ENCODE results near the gene SPATA16. TPM values are rescaled to one million over a fixed set of nuclear protein-coding genes. Genes with fewer than 3 reads are reported as not detected.

The SPATA16 gene
- total RNA-seq, 2 donors from 2014 or later, result not detected

- Mint-ChIP-seq H3K27ac (no peak overlapping the region), H3K36me3 (ENCODE audit: low read depth) (no peaks in the 10 kb centered on the region)
- no peak for DNase-seq
Measured at GRCh38 chr3:172877011-172877410, 264.0 kb downstream of the SPATA16 start.

GRCh38 chr3:172876297-172876696 lies 264.7 kb downstream of the SPATA16 start:
- no peak overlapping the region for H3K4me3 ChIP-seq (ENCODE audit: low read length)
- H3K9me3 Mint-ChIP-seq, result peaks cover 24% of the 10 kb centered on the region

More at GRCh38 chr3:172877011-172877410, 264.0 kb downstream of the SPATA16 start:
- Histone ChIP-seq H3K4me1 (ENCODE audit: control insufficient read depth, insufficient read depth, low read length) (no peaks in the 10 kb centered on the region), H3K36me3 (ENCODE audit: control insufficient read depth, insufficient read depth, low read length) (no peaks in the 10 kb centered on the region), H3K9ac (ENCODE audit: extremely low read depth, low read length, poor library complexity, severe bottlenecking) (no peak overlapping the region), H3K27me3 (ENCODE audit: control insufficient read depth, insufficient read depth, low read length, poor library complexity, severe bottlenecking) (no peaks in the 10 kb centered on the region), H3K4me3 (ENCODE audit: low read length) (no peak overlapping the region), H3K27ac (ENCODE audit: low read depth, low read length) (no peak overlapping the region), H3K9me3 (ENCODE audit: control insufficient read depth, low read length) (peaks cover 3% of the 10 kb centered on the region)
- no peak for TF ChIP-seq CTCF (conservative IDR thresholded peaks at IDR 0.05)
- peaks cover 30% of the 10 kb centered on the region for H3K9me3 Mint-ChIP-seq
- H3K4me3 Mint-ChIP-seq, result no peak overlapping the region
- peaks cover 9% of the 10 kb centered on the region for H3K4me1 Mint-ChIP-seq
- WGBS, 2 experiments (ENCODE audit: insufficient coverage in 1 of 2, insufficient read length in 1 of 2), result 62 to 73% methylated on average over 3 to 4 of the region's 4 CpGs
- H3K27me3 Mint-ChIP-seq (ENCODE audit: insufficient read depth), result peaks cover 1% of the 10 kb centered on the region

DNA sequence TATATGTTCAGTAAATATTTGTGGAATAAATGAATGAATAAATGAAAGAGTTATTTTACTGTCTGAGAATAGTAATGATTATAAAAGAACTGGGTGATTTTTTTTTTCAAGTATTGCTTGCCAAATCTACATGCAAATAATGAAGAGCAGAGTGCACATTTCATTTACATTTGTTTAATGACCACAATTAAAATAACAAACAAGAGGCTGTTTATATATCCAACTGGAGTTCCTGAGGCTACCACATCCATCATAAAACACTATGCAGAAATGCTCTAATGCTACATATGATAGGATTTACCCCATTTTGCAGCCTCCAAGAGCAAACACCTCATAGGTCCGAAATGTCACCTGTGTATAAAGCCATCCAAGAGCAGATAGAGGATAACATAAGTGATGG lies 266.0 kb downstream of the SPATA16 start:
- Histone ChIP-seq H3K9me3 (ENCODE audit: control insufficient read depth, low read length) (peaks cover 3% of the 10 kb centered on the region), H3K36me3 (ENCODE audit: control insufficient read depth, insufficient read depth, low read length) (no peaks in the 10 kb centered on the region), H3K27ac (ENCODE audit: low read depth, low read length) (no peak overlapping the region), H3K9ac (ENCODE audit: extremely low read depth, low read length, poor library complexity, severe bottlenecking) (no peak overlapping the region), H3K27me3 (ENCODE audit: control insufficient read depth, insufficient read depth, low read length, poor library complexity, severe bottlenecking) (no peaks in the 10 kb centered on the region), H3K4me3 (ENCODE audit: low read length) (no peak overlapping the region), H3K4me1 (ENCODE audit: control insufficient read depth, insufficient read depth, low read length) (peaks cover 3% of the 10 kb centered on the region)
- WGBS, 2 experiments (ENCODE audit: insufficient coverage in 1 of 2, insufficient read length in 1 of 2), result 100% methylated on average over 1 of the region's 1 CpG; no CpG with 5 or more reads in 1 of the 2 experiments
- no peak for DNase-seq
- no peaks in the 10 kb centered on the region for H3K36me3 Mint-ChIP-seq (ENCODE audit: low read depth)
- peaks cover 1% of the 10 kb centered on the region for H3K27me3 Mint-ChIP-seq (ENCODE audit: insufficient read depth)
- H3K9me3 Mint-ChIP-seq, result peaks cover 12% of the 10 kb centered on the region
- H3K4me1 Mint-ChIP-seq, result peaks cover 15% of the 10 kb centered on the region
- no peak overlapping the region for H3K4me3 Mint-ChIP-seq
- no peak for TF ChIP-seq CTCF (conservative IDR thresholded peaks at IDR 0.05)
- H3K27ac Mint-ChIP-seq, result no peak overlapping the region

More at GRCh38 chr3:172876297-172876696, 264.7 kb downstream of the SPATA16 start:
- H3K27me3 Mint-ChIP-seq (ENCODE audit: insufficient read depth), result peaks cover 1% of the 10 kb centered on the region
- H3K27ac ChIP-seq (ENCODE audit: low read depth, low read length), result no peak overlapping the region
- no peak for TF ChIP-seq CTCF (conservative IDR thresholded peaks at IDR 0.05)
- H3K9ac ChIP-seq (ENCODE audit: extremely low read depth, low read length, poor library complexity, severe bottlenecking), result no peak overlapping the region
- H3K4me3 Mint-ChIP-seq, result no peak overlapping the region
- peaks cover 3% of the 10 kb centered on the region for H3K9me3 ChIP-seq (ENCODE audit: control insufficient read depth, low read length)
- DNase-seq, result no peak
- H3K36me3 Mint-ChIP-seq (ENCODE audit: low read depth), result no peaks in the 10 kb centered on the region
- peaks cover 13% of the 10 kb centered on the region for H3K4me1 Mint-ChIP-seq
- no peaks in the 10 kb centered on the region for H3K36me3 ChIP-seq (ENCODE audit: control insufficient read depth, insufficient read depth, low read length)
- H3K4me1 ChIP-seq (ENCODE audit: control insufficient read depth, insufficient read depth, low read length), result no peaks in the 10 kb centered on the region
- WGBS, 2 experiments (ENCODE audit: insufficient coverage in 1 of 2, insufficient read length in 1 of 2), result 59 to 65% methylated on average over 3 of the region's 3 CpGs
- no peaks in the 10 kb centered on the region for H3K27me3 ChIP-seq (ENCODE audit: control insufficient read depth, insufficient read depth, low read length, poor library complexity, severe bottlenecking)
- no peak overlapping the region for H3K27ac Mint-ChIP-seq

Data from endodermal cell (in vitro differentiated cells).